Mucosa of stomach (tissue), 1 donor: ENCODE data around the gene PRKG1.
"Not testable (repeated sequence)": the region's sequence is repeated elsewhere in the genome, so short reads cannot be mapped to it uniquely, and the experiment has no call there.

Experiments used
- H3K27me3 ChIP-seq: one replicate; pipeline ENCODE4 v1.7.0; 2013; ENCODE audit warnings: mild to moderate bottlenecking, low read length; ENCODE audit not compliant: control insufficient read depth, insufficient read depth
- H3K36me3 ChIP-seq: one replicate; pipeline ENCODE4 v1.7.0; 2013; ENCODE audit warnings: low read length; ENCODE audit not compliant: control insufficient read depth, insufficient read depth
- H3K4me1 ChIP-seq: one replicate; pipeline ENCODE4 v1.7.0; 2013; ENCODE audit warnings: mild to moderate bottlenecking, low read length; ENCODE audit not compliant: control insufficient read depth, insufficient read depth
- H3K4me3 ChIP-seq: one replicate; pipeline ENCODE4 v1.7.0; 2013; ENCODE audit warnings: low read length
- H3K9ac ChIP-seq: one replicate; pipeline ENCODE4 v1.7.0; 2013; ENCODE audit warnings: mild to moderate bottlenecking, low read length, moderate library complexity
- H3K9me3 ChIP-seq: one replicate; pipeline ENCODE4 v1.7.0; 2013; ENCODE audit warnings: mild to moderate bottlenecking, low read length, moderate library complexity; ENCODE audit not compliant: control insufficient read depth
- donor health status: Pancreatic carcinoma.

Gene PRKG1

DNA sequence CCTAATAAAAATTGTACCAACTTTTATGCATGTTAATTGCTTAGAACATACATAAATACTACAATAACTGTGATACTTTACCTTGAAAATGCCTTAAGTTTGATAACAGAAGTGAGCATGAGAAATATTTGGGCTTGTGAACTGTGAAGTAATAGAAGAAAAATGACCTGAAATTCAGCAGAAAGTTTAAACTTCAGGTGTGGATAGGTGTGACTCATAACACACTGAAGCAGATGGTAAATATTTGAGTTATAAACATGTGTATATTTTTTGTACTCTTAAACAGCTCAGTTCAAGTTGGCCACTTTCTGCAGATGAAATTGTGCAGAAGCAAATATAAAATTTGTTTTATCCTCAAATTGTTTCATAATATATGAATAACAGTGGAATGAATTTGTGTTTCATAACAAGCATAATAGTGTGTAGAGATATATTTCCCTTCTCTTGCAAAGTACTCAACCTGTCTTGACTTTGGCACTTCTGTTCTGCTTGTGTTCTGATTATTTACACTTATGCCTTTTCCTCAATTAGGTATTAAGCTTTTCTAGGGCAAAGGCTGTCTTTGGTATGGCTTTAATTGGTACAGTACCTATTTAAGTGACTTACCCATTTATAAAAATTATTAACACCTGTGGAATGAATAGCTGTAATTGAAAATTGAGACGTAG, 122.4 kb downstream of the PRKG1 start:
- Histone ChIP-seq H3K4me3 (no peak overlapping the region), H3K4me1 (peaks cover 11% of the 10 kb centered on the region)

DNA sequence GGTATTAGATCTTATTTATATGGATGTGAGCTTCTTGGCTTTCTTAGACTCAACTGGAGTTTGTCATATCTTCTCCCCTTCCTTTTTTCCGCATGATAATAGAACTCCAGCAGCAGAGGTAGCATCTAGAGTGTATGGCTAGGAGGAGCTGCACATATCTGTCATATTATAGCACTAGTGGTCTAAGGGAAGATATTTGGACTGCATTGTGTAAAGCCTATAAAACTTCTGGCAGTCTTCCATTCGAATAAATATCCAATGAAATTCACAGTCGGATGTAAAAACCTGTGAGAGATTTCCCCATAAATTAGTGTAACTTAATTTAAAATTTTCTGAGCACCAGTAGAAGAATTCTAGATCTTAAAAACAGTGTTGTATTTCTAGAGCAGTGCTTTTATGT, 123.9 kb downstream of the PRKG1 start:
- Histone ChIP-seq H3K36me3 (no peaks in the 10 kb centered on the region), H3K27me3 (no peaks in the 10 kb centered on the region), H3K4me3 (no peak overlapping the region), H3K4me1 (peaks cover 11% of the 10 kb centered on the region), H3K9me3 (no peaks in the 10 kb centered on the region), H3K9ac (no peak overlapping the region)

More for the DNA sequence above, 122.4 kb downstream of the PRKG1 start:
- H3K9ac ChIP-seq, result no peak overlapping the region
- no peaks in the 10 kb centered on the region for H3K9me3 ChIP-seq
- H3K27me3 ChIP-seq, result no peaks in the 10 kb centered on the region
- H3K36me3 ChIP-seq, result no peaks in the 10 kb centered on the region

DNA sequence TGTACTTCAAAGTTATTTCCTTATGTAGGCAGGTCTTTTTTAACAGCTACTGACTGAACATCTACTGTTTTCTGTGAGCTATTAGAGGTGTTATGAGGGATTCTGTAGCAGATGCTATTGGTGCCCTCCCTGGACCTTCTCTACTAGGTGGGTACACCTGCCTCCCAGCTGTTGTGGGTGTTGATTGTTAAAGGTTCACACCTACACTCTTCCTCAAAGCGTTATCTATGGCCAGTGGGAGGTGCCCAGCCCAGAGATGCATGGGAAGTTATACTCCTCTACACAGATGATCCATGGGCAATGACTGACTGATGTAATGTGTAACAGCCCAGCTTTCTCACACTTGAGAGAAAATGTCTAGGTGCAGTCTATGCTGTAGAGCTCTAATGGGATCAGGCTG, 127.7 kb downstream of the PRKG1 start:
- Histone ChIP-seq H3K4me3 (no peak overlapping the region), H3K9ac (no peak overlapping the region), H3K9me3 (no peaks in the 10 kb centered on the region), H3K36me3 (no peaks in the 10 kb centered on the region), H3K4me1 (peaks cover 7% of the 10 kb centered on the region), H3K27me3 (no peaks in the 10 kb centered on the region)

DNA sequence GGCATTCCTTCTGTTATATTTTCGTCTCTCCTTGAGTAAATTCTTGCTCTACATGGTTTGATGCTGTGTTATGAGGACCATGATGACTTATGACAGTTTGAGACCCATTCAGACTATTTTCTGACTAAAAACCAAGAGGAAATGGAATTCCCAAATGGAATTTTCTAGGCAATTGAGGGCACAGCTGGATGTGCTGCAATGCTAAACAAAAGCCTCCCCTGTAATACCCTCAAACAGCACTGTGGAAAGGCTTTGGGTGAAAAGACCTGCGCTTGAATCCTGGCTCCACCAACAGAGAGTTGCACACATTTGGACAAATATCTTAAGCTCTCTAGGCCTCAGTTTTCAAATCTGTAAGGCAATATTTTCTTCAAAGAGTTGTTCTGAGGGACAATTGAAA, 129.1 kb downstream of the PRKG1 start:
- no peaks in the 10 kb centered on the region for H3K36me3 ChIP-seq
- no peaks in the 10 kb centered on the region for H3K4me1 ChIP-seq
- no peaks in the 10 kb centered on the region for H3K9me3 ChIP-seq
- H3K9ac ChIP-seq, result no peak overlapping the region
- no peak overlapping the region for H3K4me3 ChIP-seq
- no peaks in the 10 kb centered on the region for H3K27me3 ChIP-seq

DNA sequence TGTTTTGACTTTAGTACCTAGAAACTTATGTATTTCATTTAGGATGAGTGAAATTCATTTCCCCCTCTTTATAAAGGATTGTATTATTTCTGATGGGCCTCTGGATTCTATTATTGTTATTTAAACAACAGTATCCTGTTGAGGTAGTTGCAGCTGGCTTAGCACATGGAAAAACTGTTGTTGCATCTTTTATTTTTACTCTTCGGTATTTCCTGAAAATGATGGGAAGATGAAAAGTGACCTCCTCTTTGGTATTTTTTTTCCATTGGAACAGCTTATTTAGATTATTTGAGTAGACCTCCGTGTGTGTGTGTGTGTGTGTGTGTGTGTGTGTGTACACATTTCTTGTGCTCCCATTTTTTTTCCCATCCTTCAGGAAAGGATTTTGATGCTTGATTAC, 129.8 kb downstream of the PRKG1 start:
- Histone ChIP-seq H3K36me3 (no peaks in the 10 kb centered on the region), H3K27me3 (no peaks in the 10 kb centered on the region), H3K9me3 (no peaks in the 10 kb centered on the region), H3K4me1 (no peaks in the 10 kb centered on the region), H3K4me3 (no peak overlapping the region), H3K9ac (no peak overlapping the region)

DNA sequence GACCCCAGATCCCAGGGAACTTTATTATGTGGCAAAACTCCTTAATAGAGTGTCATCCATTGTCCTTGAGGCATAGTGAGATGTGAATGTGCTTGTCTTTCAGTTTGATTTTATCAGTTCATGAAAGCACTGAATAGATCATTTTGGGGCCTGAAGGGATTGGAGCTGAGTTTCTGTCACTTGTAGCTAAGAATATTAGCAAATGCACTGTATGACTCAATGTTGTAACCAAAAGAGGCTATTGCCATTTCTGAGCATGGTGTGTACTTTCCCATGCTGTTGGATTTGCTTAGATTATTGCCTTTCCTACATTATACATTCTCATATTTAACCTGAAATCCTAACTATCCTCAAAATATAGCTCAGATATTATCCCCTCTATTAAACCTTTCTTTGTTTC, 130.4 kb downstream of the PRKG1 start:
- Histone ChIP-seq H3K4me1 (no peaks in the 10 kb centered on the region), H3K4me3 (no peak overlapping the region), H3K9me3 (no peaks in the 10 kb centered on the region), H3K27me3 (no peaks in the 10 kb centered on the region), H3K36me3 (no peaks in the 10 kb centered on the region), H3K9ac (no peak overlapping the region)

DNA sequence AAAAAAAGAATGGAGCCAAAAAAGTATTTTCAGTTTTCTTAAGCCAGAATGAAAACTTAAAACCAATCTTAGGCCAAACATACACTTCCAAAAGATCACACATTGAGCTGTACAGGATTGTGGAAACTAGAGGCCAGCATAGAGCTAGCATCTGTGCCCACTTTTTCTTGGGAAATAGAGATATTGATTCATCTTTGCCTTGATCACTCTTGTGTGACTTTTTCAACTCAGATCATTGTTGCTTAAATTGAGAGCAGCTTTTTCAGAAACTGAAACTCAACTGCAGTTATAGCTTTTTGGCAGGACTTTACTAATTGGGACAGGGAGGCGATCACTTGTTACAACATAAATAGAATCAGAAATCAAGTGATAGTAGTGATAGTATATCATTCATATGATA, 132.2 kb downstream of the PRKG1 start:
- H3K9me3 ChIP-seq, result no peaks in the 10 kb centered on the region
- no peaks in the 10 kb centered on the region for H3K4me1 ChIP-seq
- no peak overlapping the region for H3K4me3 ChIP-seq
- H3K27me3 ChIP-seq, result no peaks in the 10 kb centered on the region
- H3K9ac ChIP-seq, result no peak overlapping the region
- H3K36me3 ChIP-seq, result no peaks in the 10 kb centered on the region

DNA sequence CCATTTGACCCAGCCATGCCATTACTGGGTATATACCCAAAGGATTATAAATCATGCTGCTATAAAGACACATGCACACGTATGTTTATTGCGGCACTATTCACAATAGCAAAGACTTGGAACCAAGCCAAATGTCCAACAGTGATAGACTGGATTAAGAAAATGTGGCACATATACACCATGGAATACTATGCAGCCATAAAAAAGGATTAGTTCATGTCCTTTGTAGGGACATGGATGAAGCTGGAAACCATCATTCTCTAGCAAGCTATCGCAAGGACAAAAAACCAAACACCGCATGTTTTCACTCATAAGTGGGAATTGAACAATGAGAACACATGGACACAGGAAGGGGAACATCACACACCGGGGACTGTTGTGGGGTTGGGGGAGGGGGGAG, 138.7 kb downstream of the PRKG1 start:
- H3K36me3 ChIP-seq, H3K4me3 ChIP-seq: not testable (repeated sequence)

DNA sequence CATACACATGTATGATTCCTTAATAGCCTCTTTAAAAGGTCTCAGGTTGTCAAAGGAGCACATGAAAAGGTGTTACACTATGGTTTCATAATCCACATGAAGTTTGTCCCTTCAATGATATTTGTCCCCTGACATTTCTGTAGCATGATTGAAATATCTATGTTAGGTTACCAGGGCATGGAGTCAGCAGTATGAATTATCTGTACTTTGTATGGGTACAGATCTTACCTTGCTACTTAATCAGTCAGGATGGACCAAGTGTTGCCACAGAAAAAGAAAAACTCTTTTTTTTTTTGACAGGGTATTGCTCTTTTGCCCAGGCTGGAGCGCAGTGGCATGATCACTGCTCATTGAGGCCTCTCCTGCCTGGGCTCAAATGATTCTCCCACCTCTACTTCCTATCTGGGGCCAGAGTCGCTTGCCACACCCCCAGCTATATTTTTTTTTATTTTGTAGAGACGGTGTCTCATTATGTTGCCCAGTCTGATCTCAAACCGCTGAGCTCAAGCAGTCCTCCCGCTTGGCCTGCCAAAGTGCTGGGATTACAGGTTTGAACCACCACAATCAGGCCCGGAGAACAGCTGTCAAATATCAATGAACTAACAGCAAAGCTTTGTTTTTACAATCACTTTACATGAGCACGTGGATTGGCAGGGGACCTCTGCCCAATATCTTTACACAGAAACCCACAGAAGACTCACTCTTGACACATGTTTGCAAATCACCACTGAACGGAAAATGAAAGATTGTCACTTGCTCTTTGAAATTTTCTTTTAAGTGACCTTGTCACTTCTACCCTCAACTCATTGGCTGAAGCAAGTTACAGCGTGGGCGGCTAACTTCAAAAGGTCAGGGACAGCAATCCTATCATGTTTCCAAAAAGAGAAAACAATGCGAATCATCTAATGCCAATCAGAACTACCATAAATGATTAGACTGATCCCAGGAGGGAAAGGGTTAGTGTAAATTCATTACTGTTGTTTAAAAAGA, 140.2 kb downstream of the PRKG1 start:
- no peak overlapping the region for H3K4me3 ChIP-seq

More for the DNA sequence above, 138.7 kb downstream of the PRKG1 start:
- not testable (repeated sequence) for H3K9me3 ChIP-seq, H3K4me1 ChIP-seq, H3K9ac ChIP-seq, H3K27me3 ChIP-seq

DNA sequence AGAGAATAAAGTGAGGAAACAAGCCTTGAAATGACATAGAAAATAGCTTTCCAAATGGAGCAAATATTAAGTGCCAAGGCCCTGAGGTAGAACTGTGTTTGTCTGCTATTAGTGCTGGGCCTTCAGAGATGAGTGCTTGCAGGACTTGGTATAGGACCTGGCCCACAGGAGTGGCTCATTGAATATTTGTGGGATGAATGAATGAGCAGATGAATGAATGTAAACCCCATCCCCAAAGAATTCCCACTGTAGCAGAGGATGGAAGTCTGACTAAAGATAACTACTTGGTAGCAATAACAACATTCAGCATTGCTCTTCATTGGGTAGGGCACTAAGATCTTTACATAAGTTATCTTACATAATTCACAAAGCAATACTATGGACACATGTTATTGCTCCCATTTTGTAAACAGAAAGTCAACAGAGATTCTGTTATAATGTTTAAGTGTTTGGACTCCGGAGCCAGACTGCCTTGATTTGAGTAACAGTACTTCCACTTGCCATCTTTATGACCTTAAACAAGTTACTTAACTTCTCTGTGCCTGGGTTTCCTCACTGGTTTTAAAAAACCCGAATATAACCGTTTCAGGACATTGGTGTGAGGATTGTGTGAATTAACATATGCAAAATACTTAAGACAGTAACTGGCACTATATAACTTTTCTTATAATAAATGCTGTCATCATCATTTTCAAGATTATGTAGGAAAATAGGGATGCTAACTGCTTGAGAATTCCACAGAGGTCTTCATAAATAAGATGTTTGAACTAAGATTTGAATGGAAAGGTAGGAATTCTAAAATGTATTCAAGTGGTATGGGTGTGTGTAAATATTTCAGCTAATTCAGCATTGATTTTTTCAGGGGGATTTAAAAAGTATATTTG, 141.9 kb downstream of the PRKG1 start:
- H3K9me3 ChIP-seq, result no peaks in the 10 kb centered on the region
- no peak overlapping the region for H3K9ac ChIP-seq
- no peaks in the 10 kb centered on the region for H3K36me3 ChIP-seq
- no peaks in the 10 kb centered on the region for H3K27me3 ChIP-seq
- no peak overlapping the region for H3K4me3 ChIP-seq
- H3K4me1 ChIP-seq, result peaks cover 5% of the 10 kb centered on the region

More for the DNA sequence above, 140.2 kb downstream of the PRKG1 start:
- Histone ChIP-seq H3K27me3 (no peaks in the 10 kb centered on the region), H3K9me3 (no peaks in the 10 kb centered on the region), H3K9ac (no peak overlapping the region), H3K4me1 (peaks cover 5% of the 10 kb centered on the region), H3K36me3 (no peaks in the 10 kb centered on the region)

DNA sequence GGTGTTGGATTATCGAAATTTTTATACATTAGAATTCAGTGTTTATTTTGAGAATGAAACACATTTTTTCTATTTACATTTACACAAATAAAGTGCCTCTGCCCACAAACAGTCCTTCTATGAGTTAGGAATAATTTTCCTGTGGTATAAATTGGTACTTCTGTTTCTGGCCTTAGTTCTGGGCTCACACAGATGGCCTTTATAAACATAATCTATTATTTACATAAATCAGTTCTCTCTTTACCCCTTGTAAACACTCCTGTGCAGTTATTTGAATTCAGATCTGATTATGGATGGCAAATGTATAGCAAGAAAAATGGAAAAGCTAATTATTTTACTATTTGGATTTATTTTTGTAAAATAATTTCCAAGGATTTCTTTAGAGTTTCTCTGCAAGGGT, 143.2 kb downstream of the PRKG1 start:
- Histone ChIP-seq H3K4me1 (peaks cover 5% of the 10 kb centered on the region), H3K36me3 (no peaks in the 10 kb centered on the region), H3K4me3 (no peak overlapping the region), H3K9ac (no peak overlapping the region), H3K9me3 (no peaks in the 10 kb centered on the region), H3K27me3 (no peaks in the 10 kb centered on the region)
